ENCODE results near the gene AGBL3. TPM values are rescaled to one million over a fixed set of nuclear protein-coding genes. Genes with fewer than 3 reads are reported as not detected.

The AGBL3 gene
- polyA plus RNA-seq (2011; rRNA removed): 0.32 and 0.80 TPM in 2 replicates
- polyA minus RNA-seq (2011; rRNA and poly(A)+ RNA removed): 0.21 and 0.47 TPM in 2 replicates

DNA sequence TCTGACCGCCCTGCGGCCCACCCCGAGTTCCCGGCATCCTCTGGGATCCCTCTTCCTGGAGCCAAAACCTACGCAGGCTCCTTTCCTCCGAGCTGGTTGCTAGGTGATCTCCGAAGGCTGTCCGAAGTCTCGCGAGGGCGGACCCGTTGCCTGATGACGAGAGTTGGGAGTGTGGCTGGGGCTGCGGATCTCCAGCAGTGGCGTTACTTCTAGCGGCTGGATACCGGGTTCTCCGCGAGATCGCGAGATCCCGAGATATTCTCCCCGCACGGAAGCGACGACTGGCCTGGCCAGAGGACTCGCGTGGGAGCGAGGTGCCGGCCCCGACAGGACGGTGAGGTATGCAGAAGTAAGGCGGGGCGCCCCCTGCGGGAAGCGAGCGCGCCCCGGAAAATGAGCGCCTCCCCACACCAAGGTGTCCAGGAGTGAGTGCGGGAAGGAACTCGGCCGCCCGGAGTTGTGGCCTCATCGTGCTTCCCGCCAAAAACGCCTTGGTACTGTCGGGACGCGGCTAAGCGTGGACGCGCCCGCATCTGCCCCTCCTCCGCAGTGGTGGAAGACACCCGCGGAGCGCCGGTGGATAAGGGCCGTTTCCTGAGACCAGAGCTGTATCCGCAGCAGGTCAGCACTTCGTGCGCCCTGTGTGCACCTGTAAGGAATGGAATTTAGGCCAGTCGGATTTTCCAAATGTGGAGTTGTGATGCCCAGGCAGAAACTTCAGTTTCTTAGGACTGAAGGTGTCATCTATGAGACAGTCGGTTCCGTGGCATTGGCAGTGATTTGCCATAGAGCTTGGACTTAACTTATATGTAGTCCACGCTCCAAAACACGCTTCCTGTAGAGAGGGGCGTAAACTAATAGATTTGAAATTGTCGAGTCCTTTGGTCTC is at the start of gene AGBL3:
Gene AGBL3 (plus strand): TSS at position 146 of the 889 bp plus-strand sequence. CDS start 1,426 bp downstream, outside the sequence.
- peak within 1 kb of the TSS; percentile 57 for H3K4me3 ChIP-seq (ENCODE audit: low read depth, low read length)
- TF ChIP-seq CTCF (IDR thresholded peaks at IDR 0.05; ENCODE audit: insufficient read depth, low read depth, low read length): peak; percentile 79
- DNase-seq (ENCODE audit: low read depth): peak; percentile 86
- H3K27me3 ChIP-seq (ENCODE audit: control insufficient read depth, insufficient read depth, low read length): no peaks in the 10 kb centered on the region
- POLR2A ChIA-PET: interaction anchor here (0.6 kb wide), 1 partner anchor 676 kb away, joined by 3 read pairs; the partner anchor contains the start of gene STMP1
- no peaks in the 10 kb centered on the region for H3K36me3 ChIP-seq (ENCODE audit: control insufficient read depth, insufficient read depth, low read length)
- CTCF ChIA-PET: interaction anchor here (0.6 to 3.8 kb wide), 28 partner anchors 9 to 763 kb away, joined by 3 to 21 read pairs (median 3); partner anchors contain the start of genes CYREN and TMEM140

GRCh38 chr7:134936893-134937510 is 49.3 kb upstream of the AGBL3 start:
- peaks cover 20% of the 10 kb centered on the region for H3K36me3 ChIP-seq (ENCODE audit: control insufficient read depth, insufficient read depth, low read length)
- POLR2A ChIA-PET: interaction anchor here (0.5 kb wide), 1 partner anchor 149 kb away, joined by 3 read pairs; no protein-coding TSS in a partner anchor

GRCh38 chr7:134938141-134938540 is 48.2 kb upstream of the AGBL3 start:
- peaks cover 17% of the 10 kb centered on the region for H3K36me3 ChIP-seq (ENCODE audit: control insufficient read depth, insufficient read depth, low read length)
- TF ChIP-seq CTCF (IDR thresholded peaks at IDR 0.05; ENCODE audit: insufficient read depth, low read depth, low read length): no peak
- no peaks in the 10 kb centered on the region for H3K27me3 ChIP-seq (ENCODE audit: control insufficient read depth, insufficient read depth, low read length)
- ChIA-PET POLR2A (no interaction called here), CTCF (no interaction called here)
- DNase-seq (ENCODE audit: low read depth): no peak
- no peak overlapping the region for H3K4me3 ChIP-seq (ENCODE audit: low read depth, low read length)

More at GRCh38 chr7:134936893-134937510, 49.3 kb upstream of the AGBL3 start:
- H3K27me3 ChIP-seq (ENCODE audit: control insufficient read depth, insufficient read depth, low read length): no peaks in the 10 kb centered on the region
- no peak for TF ChIP-seq CTCF (IDR thresholded peaks at IDR 0.05; ENCODE audit: insufficient read depth, low read depth, low read length)
- H3K4me3 ChIP-seq (ENCODE audit: low read depth, low read length): no peak overlapping the region
- CTCF ChIA-PET: no interaction called here
- no peak for DNase-seq (ENCODE audit: low read depth)

- no peak for DNase-seq (ENCODE audit: low read depth)
- no peak overlapping the region for H3K4me3 ChIP-seq (ENCODE audit: low read depth, low read length)
- CTCF ChIA-PET: no interaction called here
- no peaks in the 10 kb centered on the region for H3K27me3 ChIP-seq (ENCODE audit: control insufficient read depth, insufficient read depth, low read length)
- POLR2A ChIA-PET: no interaction called here
- no peak for TF ChIP-seq CTCF (IDR thresholded peaks at IDR 0.05; ENCODE audit: insufficient read depth, low read depth, low read length)
- H3K36me3 ChIP-seq (ENCODE audit: control insufficient read depth, insufficient read depth, low read length): peaks cover 14% of the 10 kb centered on the region
Observed at GRCh38 chr7:134939136-134939535, 47.2 kb upstream of the AGBL3 start.

GRCh38 chr7:134940729-134941128 is 45.6 kb upstream of the AGBL3 start:
- H3K36me3 ChIP-seq (ENCODE audit: control insufficient read depth, insufficient read depth, low read length): peaks cover 12% of the 10 kb centered on the region
- POLR2A ChIA-PET: no interaction called here

More at GRCh38 chr7:134940729-134941128, 45.6 kb upstream of the AGBL3 start:
- no peak overlapping the region for H3K4me3 ChIP-seq (ENCODE audit: low read depth, low read length)
- CTCF ChIA-PET: no interaction called here
- DNase-seq (ENCODE audit: low read depth): no peak
- H3K27me3 ChIP-seq (ENCODE audit: control insufficient read depth, insufficient read depth, low read length): no peaks in the 10 kb centered on the region
- TF ChIP-seq CTCF (IDR thresholded peaks at IDR 0.05; ENCODE audit: insufficient read depth, low read depth, low read length): no peak

All from BJ (cell line).